K562 (cell line): ENCODE measurements around the gene TLE6. TPM values are rescaled to one million over a fixed set of nuclear protein-coding genes. Genes with fewer than 3 reads are reported as not detected.
A peak's percentile ranks its signal among the peaks of the same experiment; 100 is the strongest.

Experiments
- ARID4B ChIP-seq: sonication (generic); formaldehyde crosslinking; IDR thresholded peaks from 2 replicates; pipeline ENCODE4 v1.8.0; 2022; ENCODE audit warnings: mild to moderate bottlenecking, missing genetic modification reagents
- BCLAF1 ChIP-seq, 2 experiments: fragments of 450-650 bp in 1 of 2; IDR thresholded peaks; 2 replicates each; pipeline ENCODE4 v1.6.1; 2011 to 2017; ENCODE audit warnings: low read depth in 2 of 2, antibody characterized with exemption in 1 of 2, borderline replicate concordance in 1 of 2, low read length in 1 of 2, mild to moderate bottlenecking in 1 of 2, mixed read lengths in 1 of 2; ENCODE audit not compliant: control insufficient read depth in 1 of 2
- CEBPB ChIP-seq: fragments of 450-650 bp; IDR thresholded peaks from 2 replicates; pipeline ENCODE4 v1.6.1; 2016; ENCODE audit warnings: missing genetic modification characterization, missing compliant biosample characterization
- FOS ChIP-seq: IDR thresholded peaks from 3 replicates; pipeline ENCODE4 v1.6.1; 2011; ENCODE audit not compliant: insufficient read length; ENCODE audit errors: extremely low read depth
- FOXK1 ChIP-seq: sonication (generic); formaldehyde crosslinking; IDR thresholded peaks from 2 replicates; pipeline ENCODE4 v1.8.0; 2022; ENCODE audit warnings: missing genetic modification reagents, mild to moderate bottlenecking, borderline replicate concordance
- HINFP ChIP-seq: fragments of 450-650 bp; conservative IDR thresholded peaks from 2 replicates; pipeline ENCODE4 v1.6.1; 2016; ENCODE audit warnings: missing genetic modification characterization, low read depth, mild to moderate bottlenecking, control low read depth, missing compliant biosample characterization
- SREBF2 ChIP-seq: sonication (generic); formaldehyde crosslinking; IDR thresholded peaks from 2 replicates; pipeline ENCODE4 v1.4.0; 2020; ENCODE audit warnings: mild to moderate bottlenecking, missing genetic modification reagents
- ZNF407 ChIP-seq: fragments of 450-650 bp; IDR thresholded peaks from 2 replicates; pipeline ENCODE4 v1.6.1; 2016; ENCODE audit warnings: low read depth
- polyA plus RNA-seq, 8 experiments: library from polyadenylated mRNA; depleted of rRNA in 4 of 8; stranded (reverse) in 5 of 8; unstranded in 3 of 8; fragments of >200 nt; fragmentation: Nextera tagmentation in 2 of 8; fragmentation: Illumina TruSeq in 1 of 8; extraction: Ambion mirVana in 2 of 8; extraction: Trizol in 1 of 8; gene quantifications; 2 replicates each; pipeline versions ENCODE4 v1.2.1 to v1.2.3, GENCODE V29; 2011 to 2014; ENCODE audit warnings: inconsistent platforms in 1 of 8, missing spikeins in 1 of 8
- total RNA-seq, 7 experiments: library from RNA; depleted of rRNA in 6 of 7; stranded (reverse); fragments of >200 nt in 6 of 7; fragmentation: Illumina TruSeq in 2 of 7; extraction: Trizol in 2 of 7; gene quantifications; 2 replicates each; pipeline versions ENCODE4 v1.2.1 to v1.2.3, GENCODE V29; 2011 to 2021; ENCODE audit warnings: low replicate concordance in 1 of 7

TLE6 gene
- total and polyA plus RNA-seq, 9 of the 15 experiments (the other 6 are each of a cell fraction or from before 2014, with no cell fraction given): 1.1 to 6.1 (median 2.5) TPM

- TF ChIP-seq CEBPB (tag) (no peak), ZNF407 (no peak), FOXK1 (CRISPR knock-in tag) (no peak; the same call in 1 of the 2 replicates), SREBF2 (no peak), BCLAF1 (IDR thresholded peaks at IDR 0.05; ENCODE audit: borderline replicate concordance in 1 of 2, control insufficient read depth in 1 of 2, low read depth in 2 of 2, low read length in 1 of 2) (no peak), FOS (peak; percentile 100), HINFP (no peak), ARID4B (CRISPR knock-in tag) (peak; percentile 80)
Observed at GRCh38 chr19:2944775-2945574, 32.4 kb upstream of the TLE6 start, which contains the start of gene ZNF77 (continued).
